ENCODE data around the gene PPP3CA. TPM values are rescaled to one million over a fixed set of nuclear protein-coding genes. Genes with fewer than 3 reads are reported as not detected.

Gene PPP3CA
- total and polyA plus RNA-seq, 2 donors (not counting 1 experiment from before 2014, with no cell fraction given) = 66.4 to 79.3 TPM

DNA sequence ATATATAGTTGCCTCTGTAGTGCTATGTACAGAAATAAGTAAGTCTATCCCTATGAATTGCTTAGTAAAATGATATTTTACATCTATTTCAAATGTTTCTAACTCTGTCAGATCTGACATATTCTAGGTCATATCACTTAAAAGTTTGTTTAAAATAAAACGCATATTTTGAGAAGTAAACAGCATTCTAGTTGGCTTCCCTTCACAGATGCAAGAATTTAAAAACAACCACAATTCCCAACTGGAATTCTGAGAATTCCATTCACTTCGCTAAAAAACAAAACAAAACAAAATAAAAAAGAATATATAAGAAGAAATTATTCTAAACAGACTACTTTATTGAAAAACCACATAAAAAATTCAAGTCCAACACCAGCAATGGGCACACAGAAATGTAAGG, 126.0 kb downstream of the PPP3CA start:
- no peak overlapping the region for H3K9ac ChIP-seq (ENCODE audit: insufficient read depth, low read length)
- TF ChIP-seq EZH2 (IDR thresholded peaks at IDR 0.05; ENCODE audit: low read length, missing control alignments) = no peak
- TF ChIP-seq, protein P1, sequence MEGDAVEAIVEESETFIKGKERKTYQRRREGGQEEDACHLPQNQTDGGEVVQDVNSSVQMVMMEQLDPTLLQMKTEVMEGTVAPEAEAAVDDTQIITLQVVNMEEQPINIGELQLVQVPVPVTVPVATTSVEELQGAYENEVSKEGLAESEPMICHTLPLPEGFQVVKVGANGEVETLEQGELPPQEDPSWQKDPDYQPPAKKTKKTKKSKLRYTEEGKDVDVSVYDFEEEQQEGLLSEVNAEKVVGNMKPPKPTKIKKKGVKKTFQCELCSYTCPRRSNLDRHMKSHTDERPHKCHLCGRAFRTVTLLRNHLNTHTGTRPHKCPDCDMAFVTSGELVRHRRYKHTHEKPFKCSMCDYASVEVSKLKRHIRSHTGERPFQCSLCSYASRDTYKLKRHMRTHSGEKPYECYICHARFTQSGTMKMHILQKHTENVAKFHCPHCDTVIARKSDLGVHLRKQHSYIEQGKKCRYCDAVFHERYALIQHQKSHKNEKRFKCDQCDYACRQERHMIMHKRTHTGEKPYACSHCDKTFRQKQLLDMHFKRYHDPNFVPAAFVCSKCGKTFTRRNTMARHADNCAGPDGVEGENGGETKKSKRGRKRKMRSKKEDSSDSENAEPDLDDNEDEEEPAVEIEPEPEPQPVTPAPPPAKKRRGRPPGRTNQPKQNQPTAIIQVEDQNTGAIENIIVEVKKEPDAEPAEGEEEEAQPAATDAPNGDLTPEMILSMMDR (conservative IDR thresholded peaks at IDR 0.05 in 1 of 2, IDR thresholded peaks at IDR 0.05 in 1 of 2; ENCODE audit: low read depth in 1 of 2, low read length in 2 of 2) = no peak
- no peak overlapping the region for H2AFZ ChIP-seq (ENCODE audit: low read length)
- H3K27ac ChIP-seq (ENCODE audit: insufficient read depth, low read length) = no peak overlapping the region
- H3K27me3 ChIP-seq (ENCODE audit: control insufficient read depth, insufficient read depth, low read length) = no peaks in the 10 kb centered on the region
- H3K4me3 ChIP-seq (replicated peaks in 1 of 4; ENCODE audit: control extremely low read depth in 1 of 4, insufficient read depth in 1 of 4, low read depth in 3 of 4, low read length in 4 of 4) = no peak overlapping the region
- H3K36me3 ChIP-seq (ENCODE audit: control insufficient read depth, insufficient read depth, low read length) = no peaks in the 10 kb centered on the region
- peaks cover 8% of the 10 kb centered on the region for H3K4me1 ChIP-seq (ENCODE audit: control insufficient read depth, extremely low read depth, insufficient read depth, low read length)
- DNase-seq (ENCODE audit: low read depth in 2 of 2) = peak; percentile 22 to 23
- peaks cover 21% of the 10 kb centered on the region for H3K79me2 ChIP-seq (ENCODE audit: control insufficient read depth, insufficient read depth, low read length)
- H4K20me1 ChIP-seq (ENCODE audit: control insufficient read depth, extremely low read depth, insufficient read depth, low read length) = no peaks in the 10 kb centered on the region
- no peak overlapping the region for H3K4me2 ChIP-seq (ENCODE audit: extremely low read depth, insufficient read depth, low read length)
- no peaks in the 10 kb centered on the region for H3K9me3 ChIP-seq (ENCODE audit: control insufficient read depth, insufficient read depth, low read depth, low read length)

DNA sequence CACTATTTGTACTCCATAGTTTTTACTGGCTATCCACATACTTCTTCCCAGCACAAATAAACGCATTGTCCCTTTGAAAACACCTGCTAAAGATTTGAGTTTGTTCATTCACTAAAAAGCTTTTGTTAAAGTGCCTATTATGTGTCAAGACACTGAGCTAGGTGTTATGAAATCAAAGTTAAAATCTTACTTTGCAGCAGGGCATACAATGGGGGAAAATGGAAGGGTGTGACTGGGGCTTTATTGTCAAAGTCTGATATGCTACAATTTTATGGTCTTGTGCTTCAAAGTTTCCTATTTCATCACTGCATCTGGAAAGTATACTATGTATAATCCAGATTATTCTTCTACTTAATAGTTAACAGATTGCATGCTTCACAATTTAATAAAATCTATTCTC, 128.4 kb downstream of the PPP3CA start:
- no peak for DNase-seq (ENCODE audit: low read depth in 2 of 2)
- Histone ChIP-seq H3K79me2 (ENCODE audit: control insufficient read depth, insufficient read depth, low read length) (peaks cover 20% of the 10 kb centered on the region), H3K36me3 (ENCODE audit: control insufficient read depth, insufficient read depth, low read length) (no peaks in the 10 kb centered on the region), H3K4me1 (ENCODE audit: control insufficient read depth, extremely low read depth, insufficient read depth, low read length) (peaks cover 8% of the 10 kb centered on the region), H4K20me1 (ENCODE audit: control insufficient read depth, extremely low read depth, insufficient read depth, low read length) (no peaks in the 10 kb centered on the region), H3K4me3 (replicated peaks in 1 of 4; ENCODE audit: control extremely low read depth in 1 of 4, insufficient read depth in 1 of 4, low read depth in 3 of 4, low read length in 4 of 4) (no peak overlapping the region), H3K9ac (ENCODE audit: insufficient read depth, low read length) (no peak overlapping the region), H3K27me3 (ENCODE audit: control insufficient read depth, insufficient read depth, low read length) (no peaks in the 10 kb centered on the region), H3K9me3 (ENCODE audit: control insufficient read depth, insufficient read depth, low read depth, low read length) (no peaks in the 10 kb centered on the region), H3K27ac (ENCODE audit: insufficient read depth, low read length) (no peak overlapping the region), H3K4me2 (ENCODE audit: extremely low read depth, insufficient read depth, low read length) (no peak overlapping the region), H2AFZ (ENCODE audit: low read length) (no peak overlapping the region)
- TF ChIP-seq EZH2 (IDR thresholded peaks at IDR 0.05; ENCODE audit: low read length, missing control alignments) = no peak
- TF ChIP-seq, protein P1 (conservative IDR thresholded peaks at IDR 0.05 in 1 of 2, IDR thresholded peaks at IDR 0.05 in 1 of 2; ENCODE audit: low read depth in 1 of 2, low read length in 2 of 2) = no peak

DNA sequence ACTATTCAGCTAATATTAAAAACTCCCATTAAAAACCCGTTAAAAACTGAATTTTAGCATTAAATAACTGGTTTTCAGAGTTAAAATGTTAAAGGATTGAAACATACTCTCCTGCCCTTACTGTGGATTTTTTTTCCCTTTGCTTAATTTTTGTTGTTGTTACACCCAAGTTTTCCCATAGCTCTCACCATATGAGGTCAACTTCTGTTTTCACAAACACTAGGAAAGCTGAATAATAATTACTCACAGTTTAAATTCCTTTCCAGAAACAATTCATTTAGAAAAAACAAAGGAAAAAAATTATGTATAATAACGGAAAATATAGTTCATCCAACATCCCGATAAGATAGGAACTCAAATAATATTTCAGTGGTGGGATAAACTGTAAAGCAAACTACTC, 129.0 kb downstream of the PPP3CA start:
- peak overlapping the region; percentile 8 for H3K4me2 ChIP-seq (ENCODE audit: extremely low read depth, insufficient read depth, low read length)
- H3K79me2 ChIP-seq (ENCODE audit: control insufficient read depth, insufficient read depth, low read length) = peaks cover 22% of the 10 kb centered on the region
- no peaks in the 10 kb centered on the region for H3K27me3 ChIP-seq (ENCODE audit: control insufficient read depth, insufficient read depth, low read length)
- H3K4me1 ChIP-seq (ENCODE audit: control insufficient read depth, extremely low read depth, insufficient read depth, low read length) = peaks cover 8% of the 10 kb centered on the region
- no peaks in the 10 kb centered on the region for H3K9me3 ChIP-seq (ENCODE audit: control insufficient read depth, insufficient read depth, low read depth, low read length)
- no peak overlapping the region for H2AFZ ChIP-seq (ENCODE audit: low read length)
- no peak overlapping the region for H3K9ac ChIP-seq (ENCODE audit: insufficient read depth, low read length)
- H4K20me1 ChIP-seq (ENCODE audit: control insufficient read depth, extremely low read depth, insufficient read depth, low read length) = no peaks in the 10 kb centered on the region
- H3K36me3 ChIP-seq (ENCODE audit: control insufficient read depth, insufficient read depth, low read length) = no peaks in the 10 kb centered on the region
- H3K4me3 ChIP-seq (replicated peaks in 1 of 4; ENCODE audit: control extremely low read depth in 1 of 4, insufficient read depth in 1 of 4, low read depth in 3 of 4, low read length in 4 of 4) = no peak overlapping the region
- DNase-seq (ENCODE audit: low read depth in 2 of 2) = no peak
- TF ChIP-seq EZH2 (IDR thresholded peaks at IDR 0.05; ENCODE audit: low read length, missing control alignments) = no peak
- TF ChIP-seq, protein P1 (conservative IDR thresholded peaks at IDR 0.05 in 1 of 2, IDR thresholded peaks at IDR 0.05 in 1 of 2; ENCODE audit: low read depth in 1 of 2, low read length in 2 of 2) = no peak
- H3K27ac ChIP-seq (ENCODE audit: insufficient read depth, low read length) = no peak overlapping the region
